Liver (tissue), 9 donors: Measurements from ENCODE around the gene KCTD16. TPM values are rescaled to one million over a fixed set of nuclear protein-coding genes. Genes with fewer than 3 reads are reported as not detected.

Experiments
- DNase-seq: peaks from one replicate; pipeline ENCODE4 v3.0.0-alpha.2; 2017; ENCODE audit warnings: low spot score
- H3K27ac ChIP-seq, 2 donors: one replicate each; pipeline ENCODE4 v1.7.0; 2013; ENCODE audit warnings: inconsistent platforms in 2 of 2, low read length in 2 of 2, control low read depth in 1 of 2, low read depth in 1 of 2, mild to moderate bottlenecking in 1 of 2
- H3K27me3 ChIP-seq, 4 donors: one replicate each; pipeline versions ENCODE4 v1.6.1 to v1.7.0; 2013; ENCODE audit warnings: low read length in 3 of 4, inconsistent platforms in 1 of 4, mild to moderate bottlenecking in 1 of 4, moderate library complexity in 1 of 4; ENCODE audit not compliant: control insufficient read depth in 4 of 4, insufficient read depth in 4 of 4
- H3K36me3 ChIP-seq, 4 donors: one replicate each; pipeline versions ENCODE4 v1.6.1 to v1.7.0; 2013; ENCODE audit warnings: low read length in 3 of 4, mild to moderate bottlenecking in 3 of 4, low read depth in 1 of 4, moderate library complexity in 1 of 4; ENCODE audit not compliant: control insufficient read depth in 4 of 4, insufficient read depth in 3 of 4
- H3K4me1 ChIP-seq, 4 donors: one replicate each; pipeline versions ENCODE4 v1.6.1 to v1.7.0; 2013; ENCODE audit warnings: low read length in 3 of 4, mild to moderate bottlenecking in 3 of 4, moderate library complexity in 1 of 4; ENCODE audit not compliant: control insufficient read depth in 4 of 4, insufficient read depth in 4 of 4
- H3K4me3 ChIP-seq, 3 donors: one replicate each; pipeline versions ENCODE4 v1.6.1 to v1.7.0; 2013; ENCODE audit warnings: low read length in 3 of 3, control low read depth in 1 of 3, low read depth in 1 of 3, mild to moderate bottlenecking in 1 of 3
- H3K9ac ChIP-seq, 2 donors: one replicate each; pipeline ENCODE4 v1.7.0; 2013; ENCODE audit warnings: low read length in 2 of 2, mild to moderate bottlenecking in 2 of 2, moderate library complexity in 2 of 2, control low read depth in 1 of 2, low read depth in 1 of 2
- H3K9me3 ChIP-seq, 4 donors: one replicate each; pipeline versions ENCODE4 v1.6.1 to v1.7.0; 2013; ENCODE audit warnings: low read length in 3 of 4; ENCODE audit not compliant: control insufficient read depth in 4 of 4
- CTCF ChIP-seq: fragments of 150-350 bp; IDR thresholded peaks from 2 replicates; pipeline ENCODE4 v1.5.1; 2017; ENCODE audit warnings: improper control_type of control experiment, low read depth, low read length; ENCODE audit not compliant: missing input control
- EGR1 ChIP-seq, 2 donors: IDR thresholded peaks; 2 replicates each; pipeline ENCODE4 v1.6.1; 2016 to 2018; ENCODE audit warnings: antibody characterized with exemption in 2 of 2, low read depth in 2 of 2
- FOXA1 ChIP-seq: IDR thresholded peaks from 2 replicates; pipeline ENCODE4 v1.6.1; 2016; ENCODE audit warnings: antibody characterized with exemption
- FOXA2 ChIP-seq: IDR thresholded peaks from 2 replicates; pipeline ENCODE4 v1.6.1; 2016; ENCODE audit warnings: antibody characterized with exemption
- GABPA ChIP-seq, 2 donors: IDR thresholded peaks in 1 of 2; conservative IDR thresholded peaks in 1 of 2; 2 replicates each; pipeline ENCODE4 v1.6.1; 2016; ENCODE audit warnings: antibody characterized with exemption in 2 of 2, mild to moderate bottlenecking in 1 of 2, moderate library complexity in 1 of 2
- HNF4A ChIP-seq, 2 donors: conservative IDR thresholded peaks; 2 replicates each; pipeline ENCODE4 v1.6.1; 2016; ENCODE audit warnings: antibody characterized with exemption in 2 of 2, mild to moderate bottlenecking in 2 of 2
- HNF4G ChIP-seq: IDR thresholded peaks from 2 replicates; pipeline ENCODE4 v1.6.1; 2016; ENCODE audit warnings: antibody characterized with exemption
- JUND ChIP-seq, 2 donors: IDR thresholded peaks; 2 replicates each; pipeline ENCODE4 v1.6.1; 2016; ENCODE audit warnings: antibody characterized with exemption in 2 of 2
- NR2F2 ChIP-seq: IDR thresholded peaks from 2 replicates; pipeline ENCODE4 v1.6.1; 2016; ENCODE audit warnings: antibody characterized with exemption
- RAD21 ChIP-seq, 2 donors: IDR thresholded peaks; 2 replicates each; pipeline ENCODE4 v1.6.1; 2016; ENCODE audit warnings: antibody characterized with exemption in 2 of 2, mild to moderate bottlenecking in 2 of 2
- REST ChIP-seq: IDR thresholded peaks from 2 replicates; pipeline ENCODE4 v1.6.1; 2016; ENCODE audit warnings: antibody characterized with exemption, mild to moderate bottlenecking
- RXRA ChIP-seq, 2 donors: IDR thresholded peaks; 2 replicates each; pipeline ENCODE4 v1.6.1; 2017 to 2018; ENCODE audit warnings: antibody characterized with exemption in 2 of 2, mild to moderate bottlenecking in 1 of 2
- SP1 ChIP-seq: IDR thresholded peaks from 2 replicates; pipeline ENCODE4 v1.6.1; 2018; ENCODE audit warnings: antibody characterized with exemption, mild to moderate bottlenecking
- TAF1 ChIP-seq: conservative IDR thresholded peaks from 2 replicates; pipeline ENCODE4 v1.6.1; 2016; ENCODE audit warnings: antibody characterized with exemption, mild to moderate bottlenecking
- YY1 ChIP-seq: IDR thresholded peaks from 2 replicates; pipeline ENCODE4 v1.6.1; 2016; ENCODE audit warnings: antibody characterized with exemption, mild to moderate bottlenecking
- ZBTB33 ChIP-seq: IDR thresholded peaks from 2 replicates; pipeline ENCODE4 v1.6.1; 2016; ENCODE audit warnings: antibody characterized with exemption
- WGBS: extraction: QIAGEN DNeasy Blood & Tissue Kit; methylation state at CpG from one replicate; pipeline ENCODE4 v1.1.7; 2013; 5-methylcytosine and 5-hydroxymethylcytosine counted together
- polyA plus RNA-seq, 2 donors: library from polyadenylated mRNA; stranded (reverse) in 1 of 2; unstranded in 1 of 2; fragments of 200-250 nt in 1 of 2; fragments of >200 nt in 1 of 2; fragmentation: Nextera tagmentation in 1 of 2; extraction: Ambion mirVana in 1 of 2; gene quantifications; one replicate each; pipeline versions ENCODE4 v1.2.1 to v1.2.3, GENCODE V29; 2013 to 2015
- total RNA-seq, 2 donors: library from RNA; depleted of rRNA; stranded (reverse); fragments of >200 nt; gene quantifications; one replicate each; pipeline ENCODE4 v1.2.3, GENCODE V29; 2014
- TF ChIP-seq, protein P1 (sequence below): IDR thresholded peaks from 2 replicates; pipeline ENCODE4 v1.6.1; 2016; ENCODE audit warnings: antibody characterized with exemption
- TF ChIP-seq, protein P2 (sequence below): IDR thresholded peaks from 2 replicates; pipeline ENCODE4 v1.6.1; 2016; ENCODE audit warnings: antibody characterized with exemption
- donor health status: healthy.
- donor health status: healthy.
- donor health status: healthy.
- donor health status: healthy.
- donor health status: healthy.

The KCTD16 gene
- total and polyA plus RNA-seq, 4 donors: under 0.01 to 0.05 (median 0.01) TPM; not detected in 1

- Histone ChIP-seq H3K9me3 (no peaks in the 10 kb centered on the region), H3K4me1 (no peaks in the 10 kb centered on the region), H3K36me3 (no peaks in the 10 kb centered on the region), H3K27ac (no peak overlapping the region), H3K4me3 (no peak overlapping the region), H3K9ac (no peak overlapping the region), H3K27me3 (peaks cover 0 to 7% (median 0%) of the 10 kb centered on the region in 4 donors)
- WGBS: 72% methylated on average over 3 of the region's 3 CpGs
- TF ChIP-seq YY1 (no peak), NR2F2 (no peak), SP1 (no peak), FOXA2 (no peak), HNF4A (conservative IDR thresholded peaks at IDR 0.05) (no peak), REST (no peak), HNF4G (no peak), RXRA (IDR thresholded peaks at IDR 0.05) (no peak), TAF1 (no peak), FOXA1 (no peak), EGR1 (IDR thresholded peaks at IDR 0.05; ENCODE audit: low read depth in 2 of 2) (no peak), RAD21 (IDR thresholded peaks at IDR 0.05) (no peak), GABPA (IDR thresholded peaks at IDR 0.05 in 1 of 2, conservative IDR thresholded peaks at IDR 0.05 in 1 of 2) (no peak), JUND (IDR thresholded peaks at IDR 0.05) (no peak), CTCF (no peak), ZBTB33 (no peak)
- TF ChIP-seq, protein P1, sequence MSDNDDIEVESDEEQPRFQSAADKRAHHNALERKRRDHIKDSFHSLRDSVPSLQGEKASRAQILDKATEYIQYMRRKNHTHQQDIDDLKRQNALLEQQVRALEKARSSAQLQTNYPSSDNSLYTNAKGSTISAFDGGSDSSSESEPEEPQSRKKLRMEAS: no peak
- DNase-seq: no peak
Observed at GRCh38 chr5:144198386-144198785, 27.7 kb downstream of the KCTD16 start.

DNA sequence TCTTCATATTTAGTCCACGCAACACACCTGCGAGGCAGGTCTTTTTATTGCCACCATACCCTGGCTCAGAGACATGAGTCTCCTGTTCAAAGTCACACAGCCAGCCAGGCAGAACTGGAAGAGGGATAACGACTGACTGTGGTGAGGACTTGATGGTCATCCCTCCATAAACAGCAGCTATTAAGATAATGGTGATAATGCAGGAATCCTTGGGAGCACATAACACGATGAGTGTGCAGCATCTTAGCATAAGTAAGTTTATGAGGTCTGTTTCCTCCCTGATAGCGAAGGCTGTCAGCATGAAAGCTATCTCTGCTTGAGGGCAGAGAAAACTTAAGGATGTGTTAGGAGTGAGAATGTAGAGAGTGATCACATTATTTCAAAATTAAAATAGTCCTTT, 30.9 kb downstream of the KCTD16 start:
- H3K27ac ChIP-seq: no peak overlapping the region
- WGBS: 57% methylated on average over 5 of the region's 5 CpGs
- TF ChIP-seq JUND (IDR thresholded peaks at IDR 0.05) (no peak), FOXA2 (no peak), HNF4G (no peak), ZBTB33 (no peak), EGR1 (IDR thresholded peaks at IDR 0.05; ENCODE audit: low read depth in 2 of 2) (no peak), RXRA (IDR thresholded peaks at IDR 0.05) (no peak), HNF4A (conservative IDR thresholded peaks at IDR 0.05) (no peak), CTCF (no peak), NR2F2 (no peak), FOXA1 (no peak), TAF1 (no peak), YY1 (no peak), SP1 (no peak)
- TF ChIP-seq, protein P1: no peak
- TF ChIP-seq, protein P2, sequence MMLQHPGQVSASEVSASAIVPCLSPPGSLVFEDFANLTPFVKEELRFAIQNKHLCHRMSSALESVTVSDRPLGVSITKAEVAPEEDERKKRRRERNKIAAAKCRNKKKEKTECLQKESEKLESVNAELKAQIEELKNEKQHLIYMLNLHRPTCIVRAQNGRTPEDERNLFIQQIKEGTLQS: no peak
- H3K9me3 ChIP-seq: no peaks in the 10 kb centered on the region
- H3K9ac ChIP-seq: no peak overlapping the region
- H3K4me1 ChIP-seq: peaks cover 0 to 1% (median 0%) of the 10 kb centered on the region in 4 donors
- H3K27me3 ChIP-seq: peaks cover 0 to 2% (median 0%) of the 10 kb centered on the region in 4 donors
- DNase-seq: no peak
- no peak overlapping the region for H3K4me3 ChIP-seq
- H3K36me3 ChIP-seq: no peaks in the 10 kb centered on the region
